Raji (cell line): ENCODE results near the gene UBE2QL1.

ENCODE experiments used
- POLR2A ChIP-seq: IDR thresholded peaks from 2 replicates; pipeline ENCODE4 v1.6.1; 2011; ENCODE audit warnings: low read depth, low read length, control low read depth; ENCODE audit not compliant: insufficient read depth

UBE2QL1 gene

GRCh38 chr5:6473284-6473683, 24.6 kb downstream of the UBE2QL1 start:
- no peak for TF ChIP-seq POLR2A

- no peak for TF ChIP-seq POLR2A
These were observed 27.1 kb downstream of the UBE2QL1 start for GRCh38 chr5:6475626-6476312.

GRCh38 chr5:6476313-6476661, 27.6 kb downstream of the UBE2QL1 start:
- TF ChIP-seq POLR2A = no peak

- no peak for TF ChIP-seq POLR2A
These were observed 30.1 kb downstream of the UBE2QL1 start for GRCh38 chr5:6478793-6479192.

- TF ChIP-seq POLR2A = no peak
These were observed 31.7 kb downstream of the UBE2QL1 start for GRCh38 chr5:6480133-6481051.

- TF ChIP-seq POLR2A = no peak
These were observed 34.1 kb downstream of the UBE2QL1 start for GRCh38 chr5:6482735-6483134.

GRCh38 chr5:6483880-6484382, 35.3 kb downstream of the UBE2QL1 start:
- no peak for TF ChIP-seq POLR2A

- no peak for TF ChIP-seq POLR2A
These were observed 35.8 kb downstream of the UBE2QL1 start for GRCh38 chr5:6484446-6484845.

- no peak for TF ChIP-seq POLR2A
These were observed 36.2 kb downstream of the UBE2QL1 start for GRCh38 chr5:6484899-6485298.

- no peak for TF ChIP-seq POLR2A
These were observed 36.8 kb downstream of the UBE2QL1 start for GRCh38 chr5:6485441-6485840.

GRCh38 chr5:6486074-6486473, 37.4 kb downstream of the UBE2QL1 start:
- TF ChIP-seq POLR2A = no peak

GRCh38 chr5:6487081-6487480, 38.4 kb downstream of the UBE2QL1 start:
- TF ChIP-seq POLR2A = no peak

- TF ChIP-seq POLR2A = no peak
These were observed 39.4 kb downstream of the UBE2QL1 start for GRCh38 chr5:6488021-6488420.

GRCh38 chr5:6489643-6490185, 41.1 kb downstream of the UBE2QL1 start:
- TF ChIP-seq POLR2A = no peak

- no peak for TF ChIP-seq POLR2A
These were observed 41.6 kb downstream of the UBE2QL1 start for GRCh38 chr5:6490246-6490645.

- TF ChIP-seq POLR2A = no peak
These were observed 42.0 kb downstream of the UBE2QL1 start for GRCh38 chr5:6490693-6491092.
